Stimulated activated naive CD8-positive, alpha-beta T cell treated with anti-CD3 and anti-CD28 coated beads, Interleukin-15, Interleukin-2, amounts not matched to agents 100 ng/mL and 50 ng/mL, for 24 hours (primary cell): Measurements from ENCODE around the gene MEIOSIN.
A peak's percentile ranks its signal among the peaks of the same experiment; 100 is the strongest.

Experiments used
- H3K27ac Mint-ChIP-seq: one replicate; pipeline ENCODE4 v1.8.0; 2021; ENCODE audit warnings: mild to moderate bottlenecking, mixed read lengths
- H3K27me3 Mint-ChIP-seq: one replicate; pipeline ENCODE4 v1.8.0; 2021; ENCODE audit warnings: mixed read lengths
- H3K36me3 Mint-ChIP-seq: one replicate; pipeline ENCODE4 v1.8.0; 2021; ENCODE audit warnings: low read depth, mixed read lengths
- H3K4me1 Mint-ChIP-seq: one replicate; pipeline ENCODE4 v1.8.0; 2021; ENCODE audit warnings: low read depth, mixed read lengths
- H3K4me3 Mint-ChIP-seq: one replicate; pipeline ENCODE4 v1.8.0; 2021; ENCODE audit warnings: mild to moderate bottlenecking, mixed read lengths
- H3K9me3 Mint-ChIP-seq: one replicate; pipeline ENCODE4 v1.8.0; 2021; ENCODE audit warnings: mixed read lengths

Gene MEIOSIN

GRCh38 chr19:45778010-45778661 lies 44.9 kb downstream of the MEIOSIN start:
- no peak overlapping the region for H3K4me3 Mint-ChIP-seq
- peaks cover 19% of the 10 kb centered on the region for H3K36me3 Mint-ChIP-seq
- H3K27ac Mint-ChIP-seq = no peak overlapping the region
- no peaks in the 10 kb centered on the region for H3K9me3 Mint-ChIP-seq
- peaks cover 20% of the 10 kb centered on the region for H3K4me1 Mint-ChIP-seq
- peaks cover 14% of the 10 kb centered on the region for H3K27me3 Mint-ChIP-seq

GRCh38 chr19:45779231-45780145 lies 46.2 kb downstream of the MEIOSIN start:
- H3K4me1 Mint-ChIP-seq = peaks cover 20% of the 10 kb centered on the region
- H3K27ac Mint-ChIP-seq = no peak overlapping the region
- H3K9me3 Mint-ChIP-seq = no peaks in the 10 kb centered on the region
- H3K27me3 Mint-ChIP-seq = peaks cover 14% of the 10 kb centered on the region
- peak overlapping the region; percentile 73 for H3K4me3 Mint-ChIP-seq
- H3K36me3 Mint-ChIP-seq = peaks cover 19% of the 10 kb centered on the region

DNA sequence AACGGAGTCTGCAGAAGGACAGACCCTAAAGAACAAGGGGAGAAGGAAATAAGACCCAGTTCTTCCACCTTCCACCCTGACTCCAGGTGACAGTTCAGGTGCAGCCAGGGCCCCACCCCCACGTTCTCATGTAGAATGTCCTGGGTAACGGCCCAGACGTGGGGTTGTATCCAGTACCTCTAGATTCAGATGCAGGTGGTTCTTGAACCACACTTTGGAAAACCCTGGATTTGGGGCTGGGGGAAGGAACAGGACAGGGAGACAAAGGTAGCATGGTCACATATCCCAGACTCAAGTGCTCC lies 46.9 kb downstream of the MEIOSIN start:
- H3K9me3 Mint-ChIP-seq = no peaks in the 10 kb centered on the region
- H3K27me3 Mint-ChIP-seq = peaks cover 14% of the 10 kb centered on the region
- peaks cover 20% of the 10 kb centered on the region for H3K4me1 Mint-ChIP-seq
- no peak overlapping the region for H3K4me3 Mint-ChIP-seq
- H3K27ac Mint-ChIP-seq = no peak overlapping the region
- H3K36me3 Mint-ChIP-seq = peaks cover 20% of the 10 kb centered on the region

DNA sequence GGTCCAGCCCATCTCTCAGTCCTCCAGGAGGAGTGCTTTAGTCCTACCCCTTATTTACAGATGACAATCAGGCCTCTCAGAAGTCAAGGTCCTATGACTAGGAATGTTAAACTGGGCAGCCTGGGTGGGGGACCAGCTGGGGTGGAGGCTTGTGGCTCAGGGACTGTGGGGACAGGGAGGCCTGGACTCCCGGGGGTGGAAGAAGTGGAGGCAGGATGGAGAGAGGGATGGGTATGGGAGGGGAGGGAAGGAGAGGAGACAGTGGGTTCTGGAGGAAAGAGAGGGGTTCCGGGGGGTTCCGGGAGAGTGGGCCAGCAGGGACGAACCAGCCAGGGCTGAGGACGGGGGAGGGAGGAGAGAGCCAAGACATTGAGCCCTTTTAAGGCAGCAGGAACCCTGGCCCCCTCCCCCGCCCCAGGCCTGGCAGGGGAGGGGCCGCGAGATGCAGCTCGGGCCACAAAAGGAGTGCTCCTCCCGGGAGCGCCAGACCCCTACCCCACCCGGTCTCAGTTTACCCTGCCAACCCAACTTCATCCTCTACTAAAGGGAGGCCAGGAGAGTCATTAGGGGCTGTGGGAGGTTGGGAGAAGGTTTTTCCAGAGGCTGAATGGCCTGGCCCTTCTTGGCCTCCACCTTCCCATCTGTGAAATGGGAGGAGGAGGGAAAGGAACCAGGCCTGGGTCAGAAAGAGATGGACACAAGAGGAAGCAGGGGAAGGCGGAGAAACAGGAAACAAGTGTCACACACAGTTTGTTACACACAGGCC lies 47.4 kb downstream of the MEIOSIN start:
- Mint-ChIP-seq H3K27me3 (peaks cover 14% of the 10 kb centered on the region), H3K4me1 (peaks cover 20% of the 10 kb centered on the region), H3K36me3 (peaks cover 23% of the 10 kb centered on the region), H3K27ac (peak overlapping the region; percentile 45), H3K4me3 (no peak overlapping the region), H3K9me3 (no peaks in the 10 kb centered on the region)

DNA sequence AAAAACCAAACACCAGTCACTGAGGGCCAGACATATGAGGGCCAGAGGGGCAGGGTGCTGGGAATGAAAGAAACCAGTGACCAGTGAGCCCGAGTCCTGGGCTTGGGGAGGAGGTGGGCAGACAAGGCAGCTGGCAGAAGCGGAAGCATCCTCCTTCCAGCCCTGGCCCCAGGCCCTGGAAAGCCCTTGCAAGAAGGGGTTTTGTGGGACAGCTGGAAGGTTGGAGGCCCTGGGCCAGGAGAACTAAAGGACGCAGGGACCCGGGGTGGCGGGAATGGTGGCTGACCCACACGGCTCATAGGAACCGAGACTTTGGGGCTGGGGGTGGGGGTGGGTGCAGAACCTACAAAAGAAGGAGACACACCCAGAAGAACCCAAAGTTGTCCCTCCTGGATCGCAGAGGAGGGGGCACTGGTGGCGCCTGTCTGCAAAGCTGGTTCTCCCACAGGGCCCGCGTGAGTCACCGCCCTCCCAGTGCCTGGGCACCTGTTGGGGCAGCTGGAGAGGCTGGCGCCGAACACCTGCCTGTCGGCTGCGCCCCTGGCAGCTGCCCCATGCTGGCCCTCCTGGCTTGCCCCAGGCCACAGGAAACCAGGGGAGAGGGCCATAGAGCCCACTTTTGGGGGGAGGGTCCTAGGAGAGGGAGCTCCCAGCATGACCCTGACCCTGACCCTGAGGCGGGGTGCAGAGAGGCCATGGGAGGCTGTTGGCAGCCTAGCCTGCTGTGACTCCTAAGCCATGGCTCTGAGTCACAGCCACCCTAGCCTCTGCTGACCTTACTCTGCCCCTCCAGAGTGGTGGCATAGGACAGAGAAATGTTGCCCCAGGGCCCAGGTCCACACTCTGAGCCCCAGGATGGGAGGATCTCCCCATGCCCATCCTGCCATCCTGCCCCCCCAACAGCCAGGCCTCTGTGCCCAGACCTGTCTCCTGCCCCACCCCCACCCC lies 48.2 kb downstream of the MEIOSIN start:
- Mint-ChIP-seq H3K9me3 (no peaks in the 10 kb centered on the region), H3K27me3 (peaks cover 14% of the 10 kb centered on the region), H3K4me3 (no peak overlapping the region), H3K36me3 (peaks cover 26% of the 10 kb centered on the region), H3K4me1 (peaks cover 20% of the 10 kb centered on the region), H3K27ac (no peak overlapping the region)

GRCh38 chr19:45782162-45782691 lies 49.0 kb downstream of the MEIOSIN start, which contains the start of gene DMPK:
TSS of gene DMPK (minus strand) at chr19:45782490. CDS start at chr19:45782352, 138 bp downstream.
- peaks cover 14% of the 10 kb centered on the region for H3K27me3 Mint-ChIP-seq
- H3K9me3 Mint-ChIP-seq = no peaks in the 10 kb centered on the region
- H3K27ac Mint-ChIP-seq = no peak within 1 kb of the TSS
- peaks cover 20% of the 10 kb centered on the region for H3K4me1 Mint-ChIP-seq
- H3K36me3 Mint-ChIP-seq = peaks cover 26% of the 10 kb centered on the region
- H3K4me3 Mint-ChIP-seq = no peak within 1 kb of the TSS

GRCh38 chr19:45782820-45783785 lies 49.9 kb downstream of the MEIOSIN start:
- peaks cover 29% of the 10 kb centered on the region for H3K36me3 Mint-ChIP-seq
- H3K4me3 Mint-ChIP-seq = no peak overlapping the region
- H3K4me1 Mint-ChIP-seq = peaks cover 20% of the 10 kb centered on the region
- peaks cover 14% of the 10 kb centered on the region for H3K27me3 Mint-ChIP-seq
- no peak overlapping the region for H3K27ac Mint-ChIP-seq
- no peaks in the 10 kb centered on the region for H3K9me3 Mint-ChIP-seq

- Mint-ChIP-seq H3K27me3 (peaks cover 13% of the 10 kb centered on the region), H3K36me3 (peaks cover 37% of the 10 kb centered on the region), H3K9me3 (no peaks in the 10 kb centered on the region), H3K27ac (no peak overlapping the region), H3K4me3 (no peak overlapping the region), H3K4me1 (peaks cover 11% of the 10 kb centered on the region)
Measured at GRCh38 chr19:45784096-45784495, 50.9 kb downstream of the MEIOSIN start.

- Mint-ChIP-seq H3K27ac (no peak overlapping the region), H3K27me3 (peaks cover 10% of the 10 kb centered on the region), H3K4me1 (peaks cover under 1% of the 10 kb centered on the region), H3K36me3 (peaks cover 42% of the 10 kb centered on the region), H3K9me3 (no peaks in the 10 kb centered on the region), H3K4me3 (no peak overlapping the region)
Measured at GRCh38 chr19:45785097-45785496, 51.9 kb downstream of the MEIOSIN start.

DNA sequence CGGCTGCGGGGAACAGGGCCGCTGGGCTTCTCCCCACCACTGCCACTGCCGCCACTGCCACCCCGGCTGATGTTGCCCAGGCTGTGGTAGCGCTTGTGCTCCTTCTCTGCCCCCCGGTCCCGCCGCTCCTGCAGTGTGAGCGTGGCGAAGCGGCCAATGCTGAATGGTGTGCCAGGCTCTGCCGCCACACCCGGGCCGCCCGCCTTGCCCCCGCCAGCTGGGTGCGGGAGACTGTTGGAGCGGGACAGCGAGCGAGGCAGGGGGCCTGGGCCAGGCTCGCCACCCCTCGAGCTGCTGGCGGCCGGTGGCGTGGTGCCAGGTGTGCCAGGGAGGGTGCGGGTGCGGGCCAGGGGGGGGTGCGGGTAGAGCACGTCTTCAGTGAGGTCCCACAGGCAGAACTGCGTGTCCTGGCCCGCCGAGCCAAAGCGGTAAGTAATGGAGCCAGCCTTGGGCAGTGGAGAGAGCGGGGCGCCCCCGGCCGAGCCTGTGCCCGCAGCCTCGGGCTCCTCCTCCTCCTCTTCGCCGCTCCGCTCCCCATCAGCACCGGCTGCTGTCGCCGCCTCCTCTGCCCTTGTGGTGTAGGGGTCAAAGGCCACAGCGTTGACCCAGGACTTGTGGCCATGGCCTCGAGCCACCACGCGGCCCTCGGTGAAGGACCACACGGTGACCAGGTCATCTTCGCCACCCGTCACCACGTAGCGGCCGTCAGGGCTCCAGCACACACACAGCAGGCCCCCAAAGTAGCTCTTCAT lies 52.7 kb downstream of the MEIOSIN start:
- peaks cover 42% of the 10 kb centered on the region for H3K36me3 Mint-ChIP-seq
- peaks cover 7% of the 10 kb centered on the region for H3K27me3 Mint-ChIP-seq
- H3K9me3 Mint-ChIP-seq = no peaks in the 10 kb centered on the region
- no peak overlapping the region for H3K4me3 Mint-ChIP-seq
- peaks cover 7% of the 10 kb centered on the region for H3K4me1 Mint-ChIP-seq
- H3K27ac Mint-ChIP-seq = no peak overlapping the region

DNA sequence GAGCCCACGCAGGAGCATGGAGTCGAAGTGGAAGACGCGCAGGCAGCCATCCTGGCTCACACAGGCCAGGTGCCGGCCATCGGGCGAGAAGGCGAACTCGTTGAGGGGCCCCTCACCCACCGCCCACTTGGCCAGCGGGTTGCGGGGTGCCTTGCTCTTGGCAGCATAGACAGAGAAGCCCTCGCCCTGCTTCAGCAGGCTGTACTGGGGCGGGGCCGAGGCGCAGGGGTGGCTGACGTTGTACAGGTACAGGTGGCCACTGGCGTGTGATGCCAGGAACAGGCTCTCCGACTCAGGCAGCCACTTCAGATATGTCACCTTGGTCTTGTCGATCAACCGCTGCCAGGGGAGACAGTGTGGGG lies 53.3 kb downstream of the MEIOSIN start:
- H3K9me3 Mint-ChIP-seq = no peaks in the 10 kb centered on the region
- peaks cover 42% of the 10 kb centered on the region for H3K36me3 Mint-ChIP-seq
- H3K4me1 Mint-ChIP-seq = peaks cover 13% of the 10 kb centered on the region
- no peak overlapping the region for H3K27ac Mint-ChIP-seq
- peaks cover 5% of the 10 kb centered on the region for H3K27me3 Mint-ChIP-seq
- no peak overlapping the region for H3K4me3 Mint-ChIP-seq

GRCh38 chr19:45789035-45789786 lies 56.0 kb downstream of the MEIOSIN start:
- H3K4me1 Mint-ChIP-seq = peaks cover 33% of the 10 kb centered on the region
- H3K36me3 Mint-ChIP-seq = peaks cover 42% of the 10 kb centered on the region
- H3K27me3 Mint-ChIP-seq = peaks cover 9% of the 10 kb centered on the region
- H3K9me3 Mint-ChIP-seq = no peaks in the 10 kb centered on the region
- no peak overlapping the region for H3K27ac Mint-ChIP-seq
- H3K4me3 Mint-ChIP-seq = no peak overlapping the region
